CD1c-positive myeloid dendritic cell (primary cell): ENCODE measurements around the gene R3HDM2.
"Not testable (repeated sequence)": the region's sequence is repeated elsewhere in the genome, so short reads cannot be mapped to it uniquely, and the experiment has no call there.

Experiments used
- DNase-seq: peaks from one replicate; pipeline ENCODE4 v3.0.0-alpha.2; 2016; ENCODE audit errors: extremely low spot score

The R3HDM2 gene

DNA sequence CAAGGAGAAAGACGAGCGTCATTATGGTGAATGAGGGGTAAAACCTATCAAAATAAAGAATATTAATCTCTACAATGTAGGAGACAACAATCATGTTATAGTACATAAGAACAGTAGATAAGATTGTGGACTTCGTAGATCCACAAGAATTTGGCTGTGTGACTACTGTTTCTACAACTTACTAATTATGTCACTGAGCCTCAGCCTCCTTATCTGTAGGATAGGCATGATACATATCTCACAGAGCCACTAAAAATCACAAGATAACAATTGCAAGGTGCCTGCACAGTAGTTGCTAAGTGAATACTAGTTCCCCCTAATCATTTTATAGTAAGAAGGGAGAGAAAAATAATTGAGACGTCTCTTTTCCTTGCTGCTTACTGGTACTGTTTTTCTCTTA lies 101.6 kb downstream of the R3HDM2 start:
- no peak for DNase-seq

DNA sequence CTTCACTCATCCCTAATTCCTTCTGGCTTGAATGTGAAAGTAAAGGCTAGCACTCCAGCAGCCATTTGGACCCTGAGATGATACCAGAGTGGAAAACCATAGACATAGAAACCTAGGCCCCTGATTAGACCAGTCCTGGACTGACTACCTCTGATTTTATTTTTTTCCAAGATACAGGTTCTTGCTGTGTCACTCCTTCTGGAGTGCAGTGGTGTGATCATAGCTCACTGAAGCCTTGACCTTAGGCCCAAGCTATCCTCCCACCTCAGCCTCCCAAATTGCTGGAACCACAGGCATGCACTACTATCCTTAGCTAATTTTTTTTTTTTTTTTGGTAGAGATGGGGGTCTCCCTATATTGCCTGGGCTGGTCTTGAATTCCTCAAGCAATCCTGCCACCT lies 105.4 kb downstream of the R3HDM2 start:
- no peak for DNase-seq

DNA sequence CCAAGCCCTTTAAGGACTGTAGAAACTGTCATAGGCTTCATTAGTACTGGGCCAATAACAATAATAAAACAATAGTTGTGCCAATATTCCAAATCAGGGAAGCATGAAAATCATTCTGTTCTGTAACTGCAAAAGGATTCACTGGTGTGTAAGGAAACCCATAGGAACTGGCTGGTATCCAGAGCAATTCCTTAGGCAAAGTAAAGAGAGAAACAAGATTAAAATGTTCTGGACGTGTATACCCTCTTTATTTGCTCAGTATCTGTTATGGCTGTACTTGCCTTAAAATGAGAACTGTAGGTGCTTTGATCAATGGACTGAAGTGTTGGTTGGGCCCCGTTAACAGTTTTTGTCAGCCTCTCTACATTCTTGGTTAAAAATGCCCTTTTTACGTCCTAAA lies 107.4 kb downstream of the R3HDM2 start:
- DNase-seq = no peak

DNA sequence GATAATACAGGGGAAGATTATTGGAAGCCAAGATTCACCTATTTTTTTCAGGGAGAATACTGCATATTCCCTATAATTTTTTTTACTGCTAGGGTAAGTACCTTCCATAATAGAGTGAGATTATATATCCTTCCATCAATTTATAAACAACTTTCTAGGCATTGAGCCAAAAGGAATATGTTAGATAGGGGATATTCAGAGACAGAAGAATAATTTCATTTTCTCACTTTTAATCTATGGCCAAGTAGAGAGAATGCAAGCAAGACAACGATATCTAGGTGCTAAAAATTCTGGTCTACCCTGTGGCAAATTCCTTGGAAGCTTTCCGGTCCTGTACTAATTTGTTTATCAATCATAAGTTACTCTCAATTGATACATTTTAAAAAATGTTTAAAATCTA lies 110.2 kb downstream of the R3HDM2 start:
- no peak for DNase-seq

DNA sequence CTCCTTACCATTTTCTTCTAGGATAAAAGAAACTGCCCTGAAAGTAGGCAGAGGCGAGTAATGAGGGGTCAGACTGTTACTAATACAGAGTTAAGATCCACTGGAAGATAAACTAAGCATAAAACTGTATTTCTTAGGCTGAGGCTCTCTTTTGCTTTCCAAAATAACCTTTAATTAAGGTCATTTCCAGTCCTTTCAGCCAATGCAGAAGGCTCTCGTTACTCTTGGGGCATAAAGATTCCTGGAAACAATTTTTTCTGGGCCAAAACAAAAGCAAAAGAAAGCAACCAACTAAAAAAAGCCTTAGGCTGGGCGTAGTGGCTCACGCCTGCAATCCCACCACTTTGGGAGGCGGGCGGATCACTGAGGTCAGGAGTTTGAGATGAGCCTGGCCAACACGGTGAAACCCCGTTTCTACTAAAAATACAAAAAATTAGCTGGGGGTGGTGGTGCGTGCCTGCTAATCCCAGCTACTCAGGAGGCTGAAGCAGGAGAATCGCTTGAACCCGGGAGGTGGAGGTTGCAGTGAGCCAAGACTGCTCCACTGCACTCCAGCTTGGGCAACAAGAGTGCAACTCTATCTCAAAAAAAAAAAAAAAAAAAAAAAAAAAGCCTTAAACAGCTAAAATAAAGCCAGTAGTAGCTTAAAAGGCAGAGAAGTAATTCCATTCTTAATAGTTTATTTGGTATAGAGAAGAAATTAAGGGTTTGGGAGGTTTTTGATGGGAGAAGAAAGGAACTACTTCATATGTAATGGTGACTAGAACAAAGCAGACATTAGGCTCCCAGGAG lies 111.0 kb downstream of the R3HDM2 start:
- no peak for DNase-seq

DNA sequence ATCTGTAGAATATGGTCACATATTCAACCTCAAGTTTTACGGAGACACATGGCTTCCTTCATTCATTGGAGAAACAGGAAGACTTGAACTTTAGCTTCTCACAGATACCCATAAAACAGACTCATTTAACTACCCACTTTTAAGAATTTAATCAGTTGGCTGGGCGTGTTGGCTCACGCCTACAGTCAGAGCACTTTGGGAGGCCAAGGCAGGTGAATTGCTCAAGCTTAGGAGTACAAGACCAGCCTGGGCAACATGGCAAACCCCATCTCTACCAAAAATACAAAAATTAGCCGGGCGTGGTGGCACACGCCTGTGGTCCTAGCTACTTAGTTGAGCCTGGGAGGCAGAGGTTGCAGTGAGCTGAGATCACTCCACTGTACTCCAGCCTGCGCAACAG lies 115.2 kb downstream of the R3HDM2 start:
- no peak for DNase-seq

DNA sequence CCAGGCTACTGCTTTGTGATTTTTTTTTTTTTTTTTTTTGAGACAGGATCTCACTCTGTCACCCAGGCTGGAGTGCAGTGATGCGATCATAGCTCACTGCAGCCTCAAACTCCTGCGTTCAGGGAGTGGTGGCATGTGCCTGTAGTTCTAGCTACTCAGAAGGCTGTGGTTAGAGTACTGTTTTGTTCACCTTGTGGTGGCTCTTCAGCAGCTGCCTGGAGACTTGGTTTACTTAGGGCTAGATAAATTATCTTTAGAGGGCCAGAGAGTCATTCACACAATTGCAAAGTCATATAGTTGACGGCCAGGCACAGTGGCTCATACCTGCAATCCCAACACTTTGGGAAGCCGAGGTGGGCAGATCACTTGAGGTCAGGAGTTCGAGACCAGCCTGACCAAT lies 118.6 kb downstream of the R3HDM2 start:
- not testable (repeated sequence) for DNase-seq

DNA sequence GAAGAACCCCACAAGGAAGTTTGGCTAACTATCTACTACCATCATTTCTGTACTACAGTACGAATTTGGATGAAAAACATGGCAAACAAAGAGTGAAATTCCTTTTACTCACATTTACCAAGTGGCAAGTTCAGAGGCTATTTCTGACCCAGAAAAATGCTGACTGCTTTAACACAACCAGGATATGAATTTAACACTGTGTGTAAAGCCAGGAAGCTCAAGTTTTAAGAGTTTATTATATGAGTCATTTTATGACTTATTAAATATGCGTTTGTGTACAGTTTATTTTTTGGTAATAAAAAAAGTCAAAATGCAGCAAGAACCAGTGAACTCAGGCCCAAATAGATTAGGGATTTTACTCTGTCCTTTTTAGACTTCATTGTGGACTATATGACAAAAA lies 121.4 kb downstream of the R3HDM2 start:
- DNase-seq = no peak

DNA sequence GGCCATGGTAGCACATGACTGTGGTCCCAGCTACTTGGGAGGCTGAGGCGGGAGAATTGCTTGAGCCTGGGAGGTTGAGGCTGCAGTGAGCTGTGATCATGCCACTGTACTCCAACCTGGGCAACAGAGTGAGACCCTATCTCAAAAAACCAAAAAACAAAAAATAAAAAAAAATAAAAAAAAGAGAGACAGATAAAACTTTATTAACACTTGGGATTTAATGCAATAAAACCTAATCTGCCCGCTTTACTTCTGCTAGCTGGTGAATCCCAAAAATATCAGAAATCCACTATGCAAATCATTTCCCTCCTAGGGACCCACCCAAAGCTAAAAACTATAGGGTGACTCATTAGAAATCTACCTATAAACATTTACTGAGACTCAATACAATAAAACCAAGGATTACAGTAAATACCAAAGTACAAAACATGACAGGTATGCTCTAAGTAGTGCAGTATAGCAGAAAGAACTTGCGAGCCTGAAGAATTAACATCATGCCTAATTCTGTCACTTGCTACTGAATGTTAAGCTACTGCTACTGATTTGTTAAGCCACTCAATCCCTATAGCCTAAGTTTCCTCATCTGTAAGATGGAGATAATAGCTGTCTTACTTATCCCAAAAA lies 129.8 kb downstream of the R3HDM2 start:
- DNase-seq = no peak

DNA sequence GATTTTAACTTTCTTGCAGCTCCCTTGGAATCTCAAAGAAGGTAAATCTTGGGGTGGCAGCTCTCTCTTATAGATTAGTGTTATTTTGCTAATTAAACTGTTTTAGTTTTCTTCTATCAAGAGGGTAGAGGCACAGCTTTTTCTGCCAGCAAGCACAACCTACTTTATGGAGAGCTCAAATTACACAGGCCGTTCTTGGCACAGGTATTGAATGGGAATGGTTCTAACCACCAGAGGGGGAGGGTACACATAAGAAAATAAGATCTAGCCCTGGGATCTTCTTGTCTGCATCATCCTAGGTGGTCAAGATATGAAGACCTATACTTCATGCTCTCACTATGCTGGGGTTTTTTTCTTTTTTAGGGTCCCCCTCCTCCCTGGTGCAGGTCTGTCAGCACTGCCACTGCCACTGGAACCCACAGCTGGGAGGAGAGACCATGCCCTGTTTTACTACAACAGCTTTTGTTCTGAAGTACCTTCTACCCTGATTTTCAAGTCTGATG lies 131.3 kb downstream of the R3HDM2 start:
- no peak for DNase-seq

DNA sequence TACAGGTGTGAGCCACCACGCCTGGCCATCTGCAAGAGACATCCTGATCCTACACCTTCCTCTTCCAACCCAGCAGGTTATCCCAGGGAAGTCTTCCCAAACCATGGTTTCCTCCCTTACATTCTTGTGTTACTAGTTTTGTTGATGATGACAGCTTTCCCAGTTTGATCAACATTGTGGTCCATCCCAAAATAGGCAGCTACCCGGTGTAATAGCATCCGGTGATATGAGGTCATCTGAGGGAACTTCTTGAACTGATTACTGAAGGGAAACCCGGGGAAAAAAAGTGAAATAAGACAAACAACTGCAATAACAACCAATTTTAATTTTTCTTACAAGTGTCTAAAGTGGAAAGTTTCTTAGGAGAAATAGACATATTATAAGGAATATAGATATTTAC lies 134.6 kb downstream of the R3HDM2 start:
- DNase-seq = no peak

DNA sequence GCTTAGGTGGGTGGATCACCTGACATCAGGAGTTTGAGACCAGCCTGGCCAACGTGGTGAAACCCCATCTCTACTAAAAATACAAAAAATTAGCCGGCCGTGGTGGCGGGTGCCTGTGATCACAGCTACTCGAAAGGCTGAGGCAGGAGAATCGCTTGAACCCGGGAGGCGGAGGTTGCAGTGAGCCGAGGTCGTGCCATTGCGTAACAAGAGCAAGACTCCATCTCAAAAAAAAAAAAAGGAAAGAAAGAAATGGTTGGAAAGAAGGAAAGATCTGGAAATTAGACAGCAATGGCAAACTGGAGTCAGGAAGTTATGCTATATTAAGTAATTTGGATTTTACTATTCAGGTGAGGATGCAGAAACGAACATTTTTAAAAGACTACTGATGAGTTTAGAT lies 148.8 kb downstream of the R3HDM2 start:
- not testable (repeated sequence) for DNase-seq

DNA sequence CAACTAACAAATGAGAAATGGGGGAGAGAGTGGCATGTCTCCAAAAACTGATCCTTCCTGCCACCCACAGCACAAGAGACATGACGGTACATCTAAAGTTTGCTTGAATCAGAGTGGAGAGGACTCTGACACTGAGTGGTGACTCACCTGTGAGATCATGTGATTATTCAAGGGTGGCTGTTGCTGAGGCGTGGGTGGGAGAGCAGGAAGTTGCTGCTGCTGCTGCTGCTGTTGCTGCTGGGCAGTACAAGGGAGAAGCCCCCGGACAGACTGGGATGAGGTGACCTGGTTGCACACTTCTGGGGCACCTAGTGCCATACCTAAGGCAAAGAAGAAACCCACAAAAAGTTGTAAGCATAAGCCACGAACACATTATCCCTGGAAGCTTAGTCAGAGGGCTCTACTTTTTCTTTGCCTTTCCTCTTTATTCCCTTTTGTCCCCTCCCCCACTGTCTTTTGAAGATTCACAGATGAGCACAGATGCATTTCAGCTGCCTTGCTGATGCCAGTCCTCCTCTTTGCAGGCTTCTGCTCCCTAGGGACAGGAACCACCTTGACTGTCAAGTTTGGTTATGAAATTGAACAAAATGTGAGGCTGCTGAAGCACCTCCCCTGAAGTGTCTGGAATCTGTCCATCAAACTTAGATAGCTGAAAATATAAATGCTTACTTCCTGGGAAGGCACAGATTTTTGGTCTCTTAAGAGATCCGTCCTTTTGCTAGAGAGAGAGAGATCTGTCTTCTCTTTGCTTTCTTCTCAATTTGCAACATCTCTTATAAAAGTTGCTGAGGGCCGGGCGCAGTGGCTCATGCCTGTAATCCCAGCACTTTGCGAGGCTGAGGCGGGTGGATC lies 150.4 kb downstream of the R3HDM2 start:
- peak; percentile 93 for DNase-seq

DNA sequence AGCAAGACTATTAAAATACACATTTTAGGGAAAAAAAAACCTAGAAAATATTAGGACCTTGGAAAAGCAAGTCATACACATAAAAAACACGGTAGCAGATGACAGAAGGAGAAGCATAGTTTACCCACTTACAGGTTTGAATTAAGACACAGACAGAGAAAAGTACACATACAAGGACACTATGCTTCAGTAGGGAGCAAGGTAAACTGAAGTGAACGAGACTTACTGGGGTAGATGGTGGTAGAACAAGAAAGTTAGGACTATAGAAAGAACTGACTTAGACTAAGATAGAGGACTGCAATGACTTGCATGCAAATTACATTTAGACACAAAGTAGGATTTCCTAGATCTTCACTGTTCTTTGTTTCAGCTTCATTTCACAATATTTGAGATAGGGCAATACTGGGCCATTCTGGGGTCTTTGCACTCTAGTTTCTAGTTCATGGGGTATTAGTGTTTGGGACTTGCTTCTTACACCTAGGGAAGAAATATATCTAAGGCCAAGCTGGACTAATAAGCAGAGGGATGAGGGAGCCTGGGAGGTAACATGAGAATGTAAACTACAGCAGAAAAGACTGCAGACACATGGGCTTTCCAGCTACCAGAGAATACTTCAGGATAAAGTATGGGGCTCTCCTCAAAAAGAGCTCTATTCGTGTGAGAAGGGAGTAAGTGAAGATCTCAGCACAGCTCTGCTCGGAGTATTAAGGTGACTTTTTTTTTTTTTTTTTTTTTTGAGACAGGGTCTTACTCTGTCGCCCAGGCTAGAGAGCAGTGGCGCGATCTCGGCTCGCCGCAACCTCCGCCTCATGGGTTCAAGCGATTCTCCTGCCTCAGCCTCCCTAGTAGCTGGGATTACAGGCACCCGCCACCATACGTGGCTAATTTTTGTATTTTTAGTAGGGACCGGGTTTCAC lies 152.1 kb downstream of the R3HDM2 start:
- no peak for DNase-seq

DNA sequence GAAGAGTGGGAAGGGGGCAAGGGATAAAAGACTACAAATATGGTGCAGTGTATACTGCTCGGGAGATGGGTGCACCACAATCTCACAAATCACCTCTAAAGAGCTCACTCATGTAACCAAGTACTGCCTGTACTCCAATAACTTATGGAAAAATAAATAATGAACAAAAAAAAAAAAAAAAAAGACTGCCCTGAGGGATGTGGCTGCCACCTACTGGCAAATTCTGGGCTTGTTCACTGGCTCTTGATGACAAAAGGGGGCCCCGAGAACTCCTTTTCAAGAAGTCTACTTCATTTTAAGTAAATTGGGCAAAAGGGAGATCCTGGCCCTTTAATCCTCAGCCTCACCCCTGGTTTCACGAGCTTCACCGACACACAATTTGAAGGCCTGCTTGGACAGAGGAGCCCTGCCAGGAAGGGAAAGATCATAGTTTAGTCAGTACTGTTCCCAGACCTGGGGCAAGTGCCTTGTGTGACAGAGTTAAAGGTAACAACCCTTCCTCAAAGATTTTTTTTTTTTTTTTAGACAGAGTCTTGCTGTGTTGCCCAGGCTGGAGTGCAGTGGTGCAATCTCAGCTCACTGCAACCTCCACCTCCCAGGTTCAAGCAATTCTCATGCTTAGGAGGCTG lies 153.8 kb downstream of the R3HDM2 start:
- DNase-seq = peak; percentile 9

DNA sequence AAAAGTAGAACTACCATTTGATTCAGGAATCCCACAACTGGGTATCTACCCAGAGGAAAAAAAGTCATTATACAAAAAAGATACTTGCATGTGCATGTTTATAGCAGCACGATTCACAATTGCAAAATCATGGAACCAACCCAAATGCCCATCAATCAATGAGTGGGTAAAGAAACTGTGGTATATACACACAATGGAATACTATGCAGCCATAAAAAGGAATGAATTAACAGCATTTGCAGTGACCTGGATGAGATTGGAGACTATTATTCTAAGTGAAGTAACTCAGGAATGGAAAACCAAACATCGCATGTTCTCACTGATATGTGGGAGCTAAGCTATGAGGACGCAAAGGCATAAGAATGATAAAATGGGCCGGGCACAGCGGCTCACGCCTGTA lies 154.6 kb downstream of the R3HDM2 start:
- not testable (repeated sequence) for DNase-seq

DNA sequence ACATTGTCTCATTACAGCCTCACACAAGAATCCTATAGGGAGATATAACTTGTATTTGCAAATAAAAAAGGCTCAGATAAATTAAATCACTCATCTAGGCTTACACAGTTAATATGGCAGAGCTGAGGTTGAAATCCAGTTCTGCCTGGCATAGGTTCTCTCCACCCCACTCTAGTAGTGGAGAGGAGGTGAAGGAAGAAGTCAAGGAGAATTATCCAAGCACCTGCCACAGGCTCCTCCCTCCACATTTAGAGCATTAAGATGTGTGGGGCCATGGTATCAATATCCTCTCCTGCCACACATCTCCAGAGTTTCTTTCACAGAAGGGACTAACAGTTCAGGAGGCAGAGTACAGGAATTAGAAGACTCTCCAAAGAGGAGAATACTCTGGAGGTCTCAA lies 157.3 kb downstream of the R3HDM2 start:
- DNase-seq = no peak

DNA sequence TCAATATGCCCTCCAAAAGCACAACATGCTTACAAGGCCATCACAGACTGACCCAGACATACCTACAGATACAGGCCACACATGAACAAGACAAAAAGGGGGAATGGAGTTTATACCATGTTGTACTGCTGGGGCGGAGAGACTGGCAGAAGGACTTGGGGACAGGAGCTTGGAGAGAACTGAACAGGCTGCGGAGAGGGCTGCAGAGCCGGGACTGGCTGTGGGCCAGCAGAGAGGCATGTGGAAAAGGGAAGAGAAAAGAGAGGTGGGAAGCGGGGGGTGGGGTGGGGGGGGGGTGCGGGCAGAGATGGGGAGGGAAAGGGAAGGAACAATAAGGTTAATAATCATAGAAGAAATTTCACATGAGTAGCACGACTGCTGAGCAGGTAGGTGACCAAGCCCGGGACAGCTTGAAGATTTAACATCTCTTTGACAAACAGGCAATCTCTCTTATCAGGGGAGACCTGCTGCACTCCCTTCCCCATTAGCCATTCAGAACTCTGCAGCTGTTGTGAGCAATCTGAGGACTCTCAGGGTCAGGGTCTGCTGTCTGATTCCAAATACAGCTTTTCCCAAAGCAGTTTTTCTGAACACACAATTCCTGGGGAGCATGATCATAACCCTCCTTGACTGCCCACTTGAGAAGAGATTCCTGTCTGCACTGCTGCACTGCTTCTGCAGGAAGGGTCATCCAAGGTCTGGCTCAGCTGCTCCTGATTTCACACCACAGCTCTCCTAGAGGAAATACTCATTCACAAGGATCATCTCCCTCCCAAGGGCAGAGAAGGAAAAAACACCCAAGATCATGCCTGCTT lies 158.3 kb downstream of the R3HDM2 start:
- DNase-seq = no peak

DNA sequence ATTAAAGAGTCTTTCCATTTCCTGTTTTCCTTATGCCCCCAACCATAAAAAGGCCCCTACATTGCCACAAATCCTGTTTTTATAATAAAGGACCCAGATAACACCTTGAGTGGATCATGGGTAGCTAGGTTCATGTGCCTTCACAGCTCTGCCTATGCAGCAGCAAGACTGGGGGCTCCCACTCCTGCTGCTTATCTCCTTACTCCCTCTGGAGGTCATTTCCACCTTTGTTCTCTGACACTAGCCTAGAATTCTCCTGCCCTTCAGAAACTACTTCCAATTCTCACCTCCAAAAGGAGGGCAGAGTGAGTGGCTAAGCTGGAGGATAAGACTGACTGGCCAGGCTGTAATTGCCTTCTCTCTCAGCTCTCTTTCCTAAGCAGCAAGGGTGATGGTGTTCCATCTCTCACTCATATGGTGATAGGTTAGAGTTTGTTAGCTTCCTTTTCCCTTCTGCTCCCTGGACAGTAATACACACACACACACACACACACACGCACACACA lies 159.8 kb downstream of the R3HDM2 start:
- no peak for DNase-seq

DNA sequence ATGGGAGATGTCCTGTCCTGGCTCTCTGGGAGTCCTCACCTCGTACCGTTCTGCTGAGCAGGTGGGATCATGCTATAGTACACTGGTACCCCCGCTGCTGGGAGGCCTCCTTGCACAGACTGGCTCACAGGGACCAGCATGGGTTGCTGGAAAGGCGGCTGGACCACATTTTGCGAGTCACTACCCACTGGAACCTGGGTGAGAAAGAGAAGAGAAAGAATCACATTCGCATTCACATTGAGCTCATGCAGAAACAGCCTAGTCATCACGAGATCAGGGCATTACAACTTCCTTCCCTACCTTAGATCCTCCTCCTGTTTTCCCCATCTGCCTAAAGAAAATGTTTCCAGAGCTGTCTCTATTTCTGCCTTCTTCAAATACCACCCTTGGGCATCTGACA lies 162.6 kb downstream of the R3HDM2 start:
- peak; percentile 12 for DNase-seq
